AG04450 (cell line): Measurements from ENCODE around the gene EPB41L4A. TPM values are rescaled to one million over a fixed set of nuclear protein-coding genes. Genes with fewer than 3 reads are reported as not detected.

ENCODE experiments used
- CTCF ChIA-PET: fragments of 300-600, 350-600 bp; formaldehyde crosslinking; extraction: SDS; loops from one replicate; lab custom pipeline; 2022; ENCODE audit warnings: antibody characterized with exemption, inconsistent platforms; lab: Charles Lee
- POLR2A ChIA-PET: fragments of 350-600 bp; formaldehyde crosslinking; extraction: SDS; loops from one replicate; lab custom pipeline; 2021; ENCODE audit warnings: antibody characterized with exemption, inconsistent platforms; lab: Yijun Ruan, JAX
- DNase-seq: peaks from one replicate; pipeline ENCODE4 v3.0.0-alpha.2; 2011; ENCODE audit warnings: low read depth, low spot score
- H3K27ac ChIP-seq: one replicate; pipeline ENCODE4 v1.5.1; 2012; ENCODE audit warnings: low read depth, low read length, control low read depth
- H3K27me3 ChIP-seq: one replicate; pipeline ENCODE4 v1.6.0; 2012; ENCODE audit warnings: low read length; ENCODE audit not compliant: control insufficient read depth, insufficient read depth
- H3K4me3 ChIP-seq: 2 replicates; pipeline ENCODE4 v1.5.1; 2011; ENCODE audit warnings: mild to moderate bottlenecking, low read depth, low read length, control low read depth
- H3K9me3 ChIP-seq: 2 replicates; pipeline ENCODE4 v1.5.1; 2012; ENCODE audit warnings: low read length; ENCODE audit not compliant: control insufficient read depth, insufficient read depth
- CTCF ChIP-seq: IDR thresholded peaks from 2 replicates; pipeline ENCODE4 v1.5.1; 2011; ENCODE audit warnings: low read depth, low read length, control low read depth, inconsistent platforms
- polyA plus RNA-seq: library from polyadenylated mRNA; depleted of rRNA; stranded (reverse); fragments of >200 nt; gene quantifications from 2 replicates; pipeline ENCODE4 v1.2.3, GENCODE V29; 2011

EPB41L4A gene
- polyA plus RNA-seq, 1 experiment = not detected

- no peak for TF ChIP-seq CTCF
- H3K27ac ChIP-seq = no peak overlapping the region
- ChIA-PET POLR2A (no interaction called here), CTCF (no interaction called here)
- no peak for DNase-seq
- H3K27me3 ChIP-seq = no peaks in the 10 kb centered on the region
- H3K4me3 ChIP-seq = no peak overlapping the region
- H3K9me3 ChIP-seq = no peaks in the 10 kb centered on the region
Observed at GRCh38 chr5:112386766-112387165, 32.3 kb downstream of the EPB41L4A start.

GRCh38 chr5:112385969-112386368, 33.1 kb downstream of the EPB41L4A start:
- CTCF ChIA-PET = interaction anchor here (0.9 kb wide), 1 partner anchor 27 kb away, joined by 3 read pairs; no protein-coding TSS in a partner anchor
- Histone ChIP-seq H3K27me3 (no peaks in the 10 kb centered on the region), H3K27ac (no peak overlapping the region), H3K9me3 (no peaks in the 10 kb centered on the region), H3K4me3 (no peak overlapping the region)
- TF ChIP-seq CTCF = no peak
- POLR2A ChIA-PET = no interaction called here
- no peak for DNase-seq

DNA sequence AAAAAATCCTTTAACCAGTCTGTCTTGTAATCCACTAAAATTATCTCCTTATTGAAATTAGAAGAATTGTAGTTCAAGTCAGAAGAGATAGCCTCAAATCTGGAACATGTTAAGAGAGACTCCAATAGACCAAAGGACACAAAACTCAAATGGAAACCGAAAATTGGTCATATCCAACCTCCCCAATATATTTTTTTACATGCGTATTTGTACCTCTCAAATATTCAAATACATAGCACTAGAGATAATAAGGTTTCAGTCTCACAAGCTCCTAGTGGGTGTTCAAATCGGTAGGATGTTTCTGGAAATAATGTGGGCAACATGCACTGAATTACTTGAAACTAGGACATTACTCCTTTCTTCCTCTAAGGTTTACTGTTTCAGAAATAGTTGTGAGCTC, 33.5 kb downstream of the EPB41L4A start:
- no peak for TF ChIP-seq CTCF
- Histone ChIP-seq H3K27me3 (no peaks in the 10 kb centered on the region), H3K9me3 (no peaks in the 10 kb centered on the region), H3K4me3 (no peak overlapping the region), H3K27ac (no peak overlapping the region)
- no peak for DNase-seq
- ChIA-PET POLR2A (no interaction called here), CTCF (interaction anchor here (0.9 kb wide), 1 partner anchor 27 kb away, joined by 3 read pairs; no protein-coding TSS in a partner anchor)

GRCh38 chr5:112384523-112384922, 34.6 kb downstream of the EPB41L4A start:
- Histone ChIP-seq H3K27me3 (peaks cover 2% of the 10 kb centered on the region), H3K27ac (no peak overlapping the region), H3K4me3 (no peak overlapping the region), H3K9me3 (no peaks in the 10 kb centered on the region)
- POLR2A ChIA-PET = no interaction called here
- no peak for TF ChIP-seq CTCF
- no peak for DNase-seq
- CTCF ChIA-PET = no interaction called here

GRCh38 chr5:112382886-112383285, 36.2 kb downstream of the EPB41L4A start:
- TF ChIP-seq CTCF = no peak
- POLR2A ChIA-PET = no interaction called here

More at GRCh38 chr5:112382886-112383285, 36.2 kb downstream of the EPB41L4A start:
- H3K4me3 ChIP-seq = no peak overlapping the region
- no peak overlapping the region for H3K27ac ChIP-seq
- DNase-seq = no peak
- H3K27me3 ChIP-seq = peaks cover 2% of the 10 kb centered on the region
- H3K9me3 ChIP-seq = no peaks in the 10 kb centered on the region
- CTCF ChIA-PET = no interaction called here
